Stimulated activated CD4-positive, alpha-beta T cell treated with anti-CD3 and anti-CD28 coated beads, Interleukin-4, amount 100 ng/mL, for 4 hours (primary cell): Measurements from ENCODE around the gene CELSR3.

Experiments used
- DNase-seq, 2 experiments: peaks; one replicate each; pipeline ENCODE4 v3.0.0-alpha.2; 2020

CELSR3 gene, protein sequence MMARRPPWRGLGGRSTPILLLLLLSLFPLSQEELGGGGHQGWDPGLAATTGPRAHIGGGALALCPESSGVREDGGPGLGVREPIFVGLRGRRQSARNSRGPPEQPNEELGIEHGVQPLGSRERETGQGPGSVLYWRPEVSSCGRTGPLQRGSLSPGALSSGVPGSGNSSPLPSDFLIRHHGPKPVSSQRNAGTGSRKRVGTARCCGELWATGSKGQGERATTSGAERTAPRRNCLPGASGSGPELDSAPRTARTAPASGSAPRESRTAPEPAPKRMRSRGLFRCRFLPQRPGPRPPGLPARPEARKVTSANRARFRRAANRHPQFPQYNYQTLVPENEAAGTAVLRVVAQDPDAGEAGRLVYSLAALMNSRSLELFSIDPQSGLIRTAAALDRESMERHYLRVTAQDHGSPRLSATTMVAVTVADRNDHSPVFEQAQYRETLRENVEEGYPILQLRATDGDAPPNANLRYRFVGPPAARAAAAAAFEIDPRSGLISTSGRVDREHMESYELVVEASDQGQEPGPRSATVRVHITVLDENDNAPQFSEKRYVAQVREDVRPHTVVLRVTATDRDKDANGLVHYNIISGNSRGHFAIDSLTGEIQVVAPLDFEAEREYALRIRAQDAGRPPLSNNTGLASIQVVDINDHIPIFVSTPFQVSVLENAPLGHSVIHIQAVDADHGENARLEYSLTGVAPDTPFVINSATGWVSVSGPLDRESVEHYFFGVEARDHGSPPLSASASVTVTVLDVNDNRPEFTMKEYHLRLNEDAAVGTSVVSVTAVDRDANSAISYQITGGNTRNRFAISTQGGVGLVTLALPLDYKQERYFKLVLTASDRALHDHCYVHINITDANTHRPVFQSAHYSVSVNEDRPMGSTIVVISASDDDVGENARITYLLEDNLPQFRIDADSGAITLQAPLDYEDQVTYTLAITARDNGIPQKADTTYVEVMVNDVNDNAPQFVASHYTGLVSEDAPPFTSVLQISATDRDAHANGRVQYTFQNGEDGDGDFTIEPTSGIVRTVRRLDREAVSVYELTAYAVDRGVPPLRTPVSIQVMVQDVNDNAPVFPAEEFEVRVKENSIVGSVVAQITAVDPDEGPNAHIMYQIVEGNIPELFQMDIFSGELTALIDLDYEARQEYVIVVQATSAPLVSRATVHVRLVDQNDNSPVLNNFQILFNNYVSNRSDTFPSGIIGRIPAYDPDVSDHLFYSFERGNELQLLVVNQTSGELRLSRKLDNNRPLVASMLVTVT (N-terminal part only)

GRCh38 chr3:48662753-48663488, at the start of gene CELSR3:
TSS of gene CELSR3 (minus strand) at chr3:48662886. CDS start at chr3:48662634, 252 bp downstream.
- DNase-seq: peak; percentile 34 to 40

DNA sequence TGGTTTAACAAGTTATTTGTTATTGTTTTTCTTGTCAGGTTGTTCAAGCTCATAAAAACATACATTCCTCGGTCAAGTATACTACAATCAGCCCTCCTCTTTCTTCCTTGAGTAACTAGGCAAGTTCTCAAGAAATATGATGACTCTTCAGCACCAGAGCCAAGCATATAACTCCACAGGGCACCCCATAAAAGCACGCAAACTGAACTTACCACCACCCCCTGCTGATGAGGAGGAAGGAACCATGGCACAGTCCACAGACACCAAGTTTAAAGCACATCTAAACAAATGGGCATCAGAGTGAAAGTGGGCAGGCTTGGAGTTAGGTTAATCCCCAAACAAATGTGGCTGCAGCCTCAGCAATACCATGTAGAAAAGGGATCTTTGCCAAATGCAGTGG, 49.0 kb upstream of the CELSR3 start:
- no peak for DNase-seq

GRCh38 chr3:48709051-48709461, 46.4 kb upstream of the CELSR3 start:
- no peak for DNase-seq

GRCh38 chr3:48708481-48708889, 45.8 kb upstream of the CELSR3 start:
- DNase-seq: no peak

DNA sequence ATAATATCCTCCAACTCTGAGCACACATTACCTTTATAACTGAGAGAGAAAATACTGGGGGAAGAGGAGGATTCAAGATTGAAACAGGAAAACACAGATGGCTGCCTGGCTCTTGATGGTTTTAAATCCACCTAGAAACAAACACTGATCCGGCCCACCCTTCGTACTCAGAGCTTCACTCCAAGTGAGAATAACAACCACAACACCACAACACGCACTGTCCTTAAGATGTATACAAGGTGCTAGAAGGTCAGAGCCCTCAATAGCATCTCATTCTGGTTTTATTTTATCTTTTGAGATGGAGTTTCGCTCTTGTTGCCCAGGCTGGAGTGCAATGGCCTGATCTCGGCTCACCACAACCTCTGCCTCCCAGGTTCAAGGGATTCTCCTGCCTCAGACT, 44.5 kb upstream of the CELSR3 start:
- no peak for DNase-seq

- no peak for DNase-seq
Observed at GRCh38 chr3:48702320-48702920, 39.7 kb upstream of the CELSR3 start.

DNA sequence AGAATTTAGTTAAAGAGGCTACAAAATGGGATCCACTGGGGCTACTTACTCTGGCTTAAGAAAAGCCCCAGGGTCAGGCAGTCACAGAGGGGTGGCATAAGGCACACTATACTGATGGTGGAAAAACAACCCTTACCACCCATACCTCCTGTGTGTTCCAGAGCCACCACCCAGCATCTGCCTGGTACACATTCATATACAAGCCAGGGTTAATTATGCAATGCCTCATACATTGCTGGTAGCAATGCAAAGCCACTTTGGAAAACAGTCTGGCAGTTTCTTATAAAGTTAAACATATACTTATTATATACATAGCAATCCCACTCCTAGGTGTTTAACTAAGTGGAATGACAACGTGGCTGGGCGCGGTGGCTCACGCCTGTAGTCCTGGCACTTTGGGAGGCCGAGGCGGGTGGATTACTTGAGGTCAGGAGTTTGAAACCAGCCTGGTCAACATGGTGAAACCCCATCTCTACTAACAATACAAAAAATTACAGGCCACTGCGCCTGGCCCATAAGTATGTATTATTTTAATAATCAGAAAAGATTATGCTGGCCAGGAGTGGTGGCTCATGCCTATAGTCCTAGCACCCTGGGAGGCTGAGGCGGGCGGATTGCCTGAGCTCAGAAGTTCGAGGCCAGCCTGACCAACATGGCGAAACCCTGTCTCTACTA, 38.2 kb upstream of the CELSR3 start:
- no peak for DNase-seq

- DNase-seq: no peak
Observed at GRCh38 chr3:48698891-48699290, 36.2 kb upstream of the CELSR3 start.

GRCh38 chr3:48697952-48698351, 35.3 kb upstream of the CELSR3 start:
- no peak for DNase-seq

- DNase-seq: no peak
Observed at GRCh38 chr3:48696601-48697000, 33.9 kb upstream of the CELSR3 start.

DNA sequence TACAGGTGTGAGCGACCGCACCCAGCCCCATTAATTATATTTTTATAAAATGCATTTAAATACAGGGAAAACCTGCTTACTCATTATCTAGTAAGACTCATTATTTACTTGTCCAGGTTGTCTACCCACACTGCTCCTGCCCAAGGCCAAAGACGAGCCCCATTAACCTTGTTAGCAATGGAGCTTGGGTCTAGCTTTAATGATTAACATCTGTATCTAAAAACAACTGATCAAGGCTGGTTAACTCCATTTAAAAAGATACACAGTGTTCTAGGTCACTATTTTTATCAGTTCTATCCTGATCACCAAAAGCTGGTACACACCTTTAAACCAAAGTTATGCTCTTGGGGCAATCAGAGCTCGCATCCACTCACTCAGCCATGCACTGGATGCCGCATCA, 33.5 kb upstream of the CELSR3 start:
- DNase-seq: no peak

- DNase-seq: no peak
Observed at GRCh38 chr3:48695393-48695753, 32.7 kb upstream of the CELSR3 start.

GRCh38 chr3:48694610-48695392, 32.1 kb upstream of the CELSR3 start:
- no peak for DNase-seq

GRCh38 chr3:48693826-48694225, 31.1 kb upstream of the CELSR3 start:
- no peak for DNase-seq

DNA sequence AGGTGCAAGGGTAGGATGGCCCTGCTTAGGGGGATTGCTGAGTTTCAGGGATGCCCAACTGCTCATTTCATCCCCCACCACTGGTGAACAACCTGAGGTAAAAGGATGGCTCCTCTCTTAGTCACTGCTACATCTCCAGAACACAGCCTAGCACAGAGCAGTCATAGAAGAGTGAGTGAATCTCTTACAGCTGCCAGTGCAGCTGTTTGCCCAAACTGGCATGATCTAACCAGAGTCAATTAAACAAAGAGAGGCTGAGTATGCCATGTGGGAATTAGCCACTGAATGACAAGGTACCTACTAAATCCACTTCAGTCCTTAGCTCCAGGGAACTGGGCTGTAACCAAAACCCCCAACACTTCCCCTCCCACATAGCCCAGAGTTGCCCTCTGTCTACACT, 29.9 kb upstream of the CELSR3 start:
- DNase-seq: no peak

DNA sequence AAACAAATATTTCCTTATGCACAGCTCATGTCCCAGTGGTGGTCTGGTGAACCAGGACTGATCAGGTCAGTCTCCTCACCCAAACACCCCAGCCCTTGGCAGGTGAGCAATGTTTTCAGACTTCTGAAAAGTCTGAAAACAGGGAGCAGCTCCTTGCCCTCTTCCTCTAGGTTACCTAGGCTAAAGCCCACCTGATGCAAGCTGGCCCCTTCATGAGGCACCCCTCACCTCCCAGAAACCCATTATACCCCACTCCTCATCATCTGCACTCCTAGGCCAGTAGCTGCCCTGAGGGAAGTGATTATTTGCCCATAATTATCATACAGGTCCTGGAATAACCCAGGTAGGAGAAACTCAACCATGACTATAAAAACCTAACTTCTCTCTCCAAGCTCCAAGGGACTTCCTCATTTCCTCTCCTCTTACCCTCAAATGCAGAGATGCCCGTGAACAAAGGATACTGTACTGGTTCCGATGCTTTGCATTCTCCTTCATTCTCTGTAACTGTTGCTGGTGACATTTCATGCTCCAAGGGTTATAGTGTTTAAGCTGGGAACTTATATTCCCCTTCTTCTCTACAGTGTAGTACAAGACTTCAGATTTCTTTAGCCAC, 28.3 kb upstream of the CELSR3 start:
- DNase-seq: no peak

DNA sequence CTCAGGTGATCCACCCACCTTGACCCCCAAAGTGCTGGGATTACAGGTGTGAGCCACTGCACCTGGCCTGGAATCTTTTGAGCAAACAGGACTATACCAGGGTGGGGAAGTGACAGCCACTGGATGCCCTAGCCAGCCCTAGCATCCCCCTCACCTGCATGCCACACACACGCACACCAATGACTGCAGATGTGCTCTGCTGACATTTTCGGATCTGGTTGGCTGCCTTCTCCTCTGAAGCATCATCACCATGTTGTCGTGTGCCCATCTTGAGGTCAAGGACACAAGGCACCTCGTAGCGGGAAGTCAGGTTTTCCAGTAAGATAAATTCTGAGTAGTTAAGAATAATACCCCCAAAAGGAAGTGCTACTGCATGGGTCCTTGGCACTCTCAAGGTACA, 26.7 kb upstream of the CELSR3 start:
- no peak for DNase-seq

DNA sequence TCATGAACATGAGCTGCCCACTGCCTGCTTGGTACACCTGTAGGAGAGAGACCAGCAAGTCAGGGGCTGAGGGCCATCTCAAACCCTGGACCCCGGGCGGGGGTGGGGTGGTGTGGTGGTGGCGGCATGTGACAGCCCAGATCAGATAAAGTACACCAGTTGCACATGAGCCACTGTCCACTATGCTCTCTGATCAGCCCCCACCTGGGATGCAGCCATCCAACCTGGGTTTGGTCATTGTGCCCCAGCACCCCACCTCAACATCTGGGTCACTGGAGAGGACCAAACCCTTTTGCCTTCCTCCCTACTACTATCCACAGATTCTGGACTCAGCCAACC, 26.0 kb upstream of the CELSR3 start:
- no peak for DNase-seq

DNA sequence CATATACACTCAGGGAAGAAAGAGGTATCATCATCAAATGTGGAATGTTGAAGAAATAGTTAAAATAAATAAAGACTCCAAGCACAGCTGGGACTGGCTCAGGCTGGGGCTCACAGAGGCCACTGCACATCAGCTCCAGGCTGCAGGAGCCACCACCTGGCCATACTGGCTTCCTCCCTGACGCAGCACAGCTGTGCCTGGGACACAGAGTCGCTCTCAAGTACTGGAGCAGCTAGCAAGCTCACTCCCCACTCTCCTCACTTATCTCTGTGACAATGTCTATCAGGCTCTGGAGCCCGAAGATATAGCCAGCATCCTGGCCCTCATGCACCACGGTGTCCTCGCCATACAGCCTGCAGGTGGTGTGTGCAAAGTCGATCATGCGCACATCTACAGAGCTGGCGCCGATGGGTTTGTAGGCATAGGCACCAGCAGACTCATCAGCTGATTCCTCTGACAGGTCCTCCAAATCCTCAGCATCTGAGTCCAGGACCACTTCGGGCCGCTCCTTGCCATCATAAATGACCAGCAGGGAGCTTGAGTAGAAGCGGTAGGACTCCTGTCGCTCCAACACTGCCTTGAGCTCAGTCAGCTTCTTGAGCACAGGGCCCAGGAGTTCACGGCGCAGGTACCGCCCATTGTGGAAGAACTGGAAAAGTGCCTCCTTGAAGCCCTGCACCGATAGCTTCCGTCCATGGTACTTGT, 25.5 kb upstream of the CELSR3 start:
- DNase-seq: no peak

DNA sequence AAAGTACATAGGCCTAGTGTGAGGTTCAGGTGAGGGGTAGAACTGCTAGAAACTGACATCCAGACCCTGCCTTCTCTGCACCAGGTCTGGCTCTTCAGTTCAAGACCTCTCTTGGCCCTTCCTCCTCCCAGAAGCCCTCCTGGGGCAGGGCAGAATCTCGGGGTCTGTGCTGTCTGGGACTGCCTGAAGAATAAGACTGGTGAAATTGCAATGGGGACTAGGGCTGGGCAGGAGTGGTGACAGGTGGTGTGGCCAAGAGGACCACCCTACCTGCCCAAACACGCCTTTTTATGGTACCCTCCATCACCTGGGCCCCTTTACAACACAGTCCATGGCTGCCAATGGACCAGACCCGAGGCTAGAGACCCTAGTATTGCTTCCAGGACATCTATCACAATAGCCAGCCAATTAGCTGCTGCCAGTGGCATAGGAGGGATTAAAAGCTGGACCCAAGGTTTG, 24.6 kb upstream of the CELSR3 start:
- no peak for DNase-seq
